ENCODE results near the gene DAB1. TPM values are rescaled to one million over a fixed set of nuclear protein-coding genes. Genes with fewer than 3 reads are reported as not detected.
A peak's percentile ranks its signal among the peaks of the same experiment; 100 is the strongest.

DAB1 gene
- total RNA-seq, 2 experiments from 2014 or later, result 0.52 to 0.61 TPM

GRCh38 chr1:57269630-57270225 lies 154.1 kb downstream of the DAB1 start:
- intact Hi-C loops (cut with DNase I, micrococcal nuclease), result no loop called here
- TF ChIP-seq, protein P1, sequence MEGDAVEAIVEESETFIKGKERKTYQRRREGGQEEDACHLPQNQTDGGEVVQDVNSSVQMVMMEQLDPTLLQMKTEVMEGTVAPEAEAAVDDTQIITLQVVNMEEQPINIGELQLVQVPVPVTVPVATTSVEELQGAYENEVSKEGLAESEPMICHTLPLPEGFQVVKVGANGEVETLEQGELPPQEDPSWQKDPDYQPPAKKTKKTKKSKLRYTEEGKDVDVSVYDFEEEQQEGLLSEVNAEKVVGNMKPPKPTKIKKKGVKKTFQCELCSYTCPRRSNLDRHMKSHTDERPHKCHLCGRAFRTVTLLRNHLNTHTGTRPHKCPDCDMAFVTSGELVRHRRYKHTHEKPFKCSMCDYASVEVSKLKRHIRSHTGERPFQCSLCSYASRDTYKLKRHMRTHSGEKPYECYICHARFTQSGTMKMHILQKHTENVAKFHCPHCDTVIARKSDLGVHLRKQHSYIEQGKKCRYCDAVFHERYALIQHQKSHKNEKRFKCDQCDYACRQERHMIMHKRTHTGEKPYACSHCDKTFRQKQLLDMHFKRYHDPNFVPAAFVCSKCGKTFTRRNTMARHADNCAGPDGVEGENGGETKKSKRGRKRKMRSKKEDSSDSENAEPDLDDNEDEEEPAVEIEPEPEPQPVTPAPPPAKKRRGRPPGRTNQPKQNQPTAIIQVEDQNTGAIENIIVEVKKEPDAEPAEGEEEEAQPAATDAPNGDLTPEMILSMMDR (IDR thresholded peaks at IDR 0.05), result no peak
- Mint-ChIP-seq H3K27ac (no peak overlapping the region), H3K27me3 (no peaks in the 10 kb centered on the region), H3K36me3 (ENCODE audit: low read depth) (no peaks in the 10 kb centered on the region), H3K9me3 (no peaks in the 10 kb centered on the region), H3K4me3 (no peak overlapping the region), H3K4me1 (ENCODE audit: low read depth) (no peaks in the 10 kb centered on the region)
- H3K9me3 ChIP-seq (ENCODE audit: control insufficient read depth in 1 of 2, insufficient read depth in 1 of 2, low read length in 2 of 2), result no peaks in the 10 kb centered on the region
- ATAC-seq (ENCODE audit: poor library complexity), result no peak
- H3K4me1 ChIP-seq (ENCODE audit: insufficient read depth, low read length), result peaks cover 7% of the 10 kb centered on the region
- H3K36me3 ChIP-seq (ENCODE audit: insufficient read depth, low read length), result no peaks in the 10 kb centered on the region
- H3K4me3 ChIP-seq (ENCODE audit: low read length), result no peak overlapping the region
- no peak overlapping the region for H3K27ac ChIP-seq (ENCODE audit: low read depth in 1 of 2, low read length in 2 of 2)
- DNase-seq, result peak in 1 of 14 experiments; percentile 8
- POLR2A ChIA-PET, result no interaction called here
- H3K27me3 ChIP-seq (ENCODE audit: control insufficient read depth in 1 of 2, insufficient read depth in 2 of 2, low read length in 2 of 2), result no peaks in the 10 kb centered on the region
- CTCF ChIA-PET, result no interaction called here

- Mint-ChIP-seq H3K9me3 (no peaks in the 10 kb centered on the region), H3K27me3 (no peaks in the 10 kb centered on the region), H3K27ac (no peak overlapping the region), H3K4me1 (ENCODE audit: low read depth) (no peaks in the 10 kb centered on the region), H3K36me3 (ENCODE audit: low read depth) (no peaks in the 10 kb centered on the region), H3K4me3 (no peak overlapping the region)
- H3K4me3 ChIP-seq (ENCODE audit: low read length), result no peak overlapping the region
- no peaks in the 10 kb centered on the region for H3K27me3 ChIP-seq (ENCODE audit: control insufficient read depth in 1 of 2, insufficient read depth in 2 of 2, low read length in 2 of 2)
- peaks cover 7% of the 10 kb centered on the region for H3K4me1 ChIP-seq (ENCODE audit: insufficient read depth, low read length)
- ChIA-PET POLR2A (no interaction called here), CTCF (no interaction called here)
- H3K9me3 ChIP-seq (ENCODE audit: control insufficient read depth in 1 of 2, insufficient read depth in 1 of 2, low read length in 2 of 2), result no peaks in the 10 kb centered on the region
- H3K27ac ChIP-seq (ENCODE audit: low read depth in 1 of 2, low read length in 2 of 2), result no peak overlapping the region
- no peaks in the 10 kb centered on the region for H3K36me3 ChIP-seq (ENCODE audit: insufficient read depth, low read length)
- ATAC-seq (ENCODE audit: poor library complexity) (no peak), DNase-seq (no peak)
- TF ChIP-seq, protein P1 (IDR thresholded peaks at IDR 0.05), result no peak
- intact Hi-C loops (cut with DNase I, micrococcal nuclease), result no loop called here
Measured at GRCh38 chr1:57265104-57265503, 158.8 kb downstream of the DAB1 start.

DNA sequence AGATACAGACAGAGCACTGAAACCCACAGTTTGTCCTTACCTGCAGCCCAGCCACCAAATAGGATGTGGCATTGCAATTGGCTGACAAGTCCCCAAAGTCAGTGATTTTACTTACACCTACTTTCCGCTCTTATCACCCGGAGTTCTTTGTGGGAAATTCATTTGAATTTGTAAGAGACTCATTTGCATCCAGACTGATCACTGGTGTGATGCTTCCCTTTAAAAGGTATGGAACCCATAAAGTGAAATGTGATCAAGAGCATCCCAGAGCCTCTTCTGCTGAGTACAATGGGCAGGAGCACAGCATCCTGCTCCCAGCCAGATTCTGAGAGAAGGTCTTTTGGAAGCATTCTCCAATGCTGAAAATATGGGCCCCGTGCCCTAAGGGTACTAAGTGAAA lies 161.4 kb downstream of the DAB1 start:
- no peak for DNase-seq
- intact Hi-C loops (cut with DNase I, micrococcal nuclease), result no loop called here
- Mint-ChIP-seq H3K4me1 (ENCODE audit: low read depth) (no peaks in the 10 kb centered on the region), H3K27me3 (no peaks in the 10 kb centered on the region), H3K4me3 (no peak overlapping the region), H3K36me3 (ENCODE audit: low read depth) (no peaks in the 10 kb centered on the region), H3K27ac (no peak overlapping the region), H3K9me3 (no peaks in the 10 kb centered on the region)
- CTCF ChIA-PET, result no interaction called here
- H3K27me3 ChIP-seq (ENCODE audit: control insufficient read depth in 1 of 2, insufficient read depth in 2 of 2, low read length in 2 of 2), result no peaks in the 10 kb centered on the region
- no peaks in the 10 kb centered on the region for H3K36me3 ChIP-seq (ENCODE audit: insufficient read depth, low read length)
- no peak overlapping the region for H3K27ac ChIP-seq (ENCODE audit: low read depth in 1 of 2, low read length in 2 of 2)
- TF ChIP-seq, protein P1 (IDR thresholded peaks at IDR 0.05), result no peak
- ATAC-seq (ENCODE audit: poor library complexity), result no peak
- no peak overlapping the region for H3K4me3 ChIP-seq (ENCODE audit: low read length)
- no peaks in the 10 kb centered on the region for H3K9me3 ChIP-seq (ENCODE audit: control insufficient read depth in 1 of 2, insufficient read depth in 1 of 2, low read length in 2 of 2)
- no peaks in the 10 kb centered on the region for H3K4me1 ChIP-seq (ENCODE audit: insufficient read depth, low read length)
- POLR2A ChIA-PET, result no interaction called here

Data from CD4-positive, alpha-beta T cell (primary cell).